Heart right ventricle (tissue), 16 donors: ENCODE data around the gene TM6SF1. TPM values are rescaled to one million over a fixed set of nuclear protein-coding genes. Genes with fewer than 3 reads are reported as not detected.

ENCODE experiments used
- ATAC-seq, 8 donors: fragments of 200-7000 bp; cut with Tn5 transposase; one replicate each; pipeline ENCODE4 v1.9.1; 2020; ENCODE audit warnings: mild to moderate bottlenecking in 8 of 8, moderate library complexity in 8 of 8, moderate number of reproducible peaks in 1 of 8
- DNase-seq, 2 donors: peaks; one replicate each; pipeline ENCODE4 v3.0.0-alpha.2; 2020
- H3K27ac ChIP-seq, 10 donors: fragments of 200-600 bp; sonication (generic) in 2 of 10; one replicate each; pipeline versions ENCODE4 v1.5.0 to v1.8.0; 2020 to 2022; ENCODE audit warnings: mild to moderate bottlenecking in 3 of 10
- H3K27me3 ChIP-seq, 7 donors: fragments of 200-600 bp; one replicate each; pipeline ENCODE4 v1.8.0; 2021 to 2022; ENCODE audit warnings: mild to moderate bottlenecking in 2 of 7
- H3K36me3 ChIP-seq, 9 donors: fragments of 200-600 bp; sonication (generic) in 1 of 9; one replicate each; pipeline versions ENCODE4 v1.5.0 to v1.8.0; 2020 to 2022; ENCODE audit warnings: mild to moderate bottlenecking in 2 of 9
- H3K4me1 ChIP-seq, 9 donors: fragments of 200-600 bp; sonication (generic) in 1 of 9; one replicate each; pipeline versions ENCODE4 v1.5.0 to v1.8.0; 2020 to 2022; ENCODE audit warnings: mild to moderate bottlenecking in 4 of 9
- H3K4me3 ChIP-seq, 10 donors: fragments of 200-600 bp; sonication (generic) in 2 of 10; one replicate each; pipeline versions ENCODE4 v1.5.0 to v1.8.0; 2020 to 2022; ENCODE audit warnings: mild to moderate bottlenecking in 7 of 10, moderate library complexity in 2 of 10
- H3K9me3 ChIP-seq, 11 donors: fragments of 200-600 bp in 10 of 11; sonication (generic) in 2 of 11; one replicate each; pipeline versions ENCODE4 v1.5.0 to v1.8.0; 2013 to 2022; ENCODE audit warnings: mild to moderate bottlenecking in 2 of 11, control low read depth in 1 of 11, moderate library complexity in 1 of 11
- CTCF ChIP-seq, 9 donors: fragments of 200-600 bp; sonication (generic) in 2 of 9; IDR thresholded peaks; one replicate each; pipeline versions ENCODE4 v1.5.0 to v1.8.0; 2021 to 2022; ENCODE audit warnings: antibody characterized with exemption in 9 of 9, mild to moderate bottlenecking in 5 of 9, moderate library complexity in 1 of 9
- WGBS, 2 donors: extraction: QIAGEN DNeasy Blood & Tissue Kit; methylation state at CpG; one replicate each; pipeline ENCODE4 v1.1.7; 2013; ENCODE audit warnings: inconsistent platforms in 1 of 2; 5-methylcytosine and 5-hydroxymethylcytosine counted together
- intact Hi-C, 10 donors: fragments of 100-400 bp; cut with DNase I; formaldehyde crosslinking; loops; one replicate each; pipeline versions ENCODE4 v1.11.1 to v1.14.2; 2022
- polyA plus RNA-seq, 2 donors: library from polyadenylated mRNA; stranded (reverse); fragments of 200-250 nt; gene quantifications; one replicate each; pipeline ENCODE4 v1.2.3, GENCODE V29; 2013
- total RNA-seq, 10 donors: library from RNA; stranded (reverse); fragmentation: NEBNext Ultra II Directional in 3 of 10; extraction: Animal tissue kit (Norgen Biotek cat#: 25700) in 3 of 10; gene quantifications; one replicate each; pipeline versions ENCODE4 v1.2.1 to v1.2.4, GENCODE V29; 2021 to 2023
- donor health status: Arrhythmogenic right ventricular cardiomyopathy.
- donor health status: ischemic (EF 13 %, LVEDD 7.1; RV severe dilation, severe dysfunction).
- donor health status: healthy with polysubstance abuse.
- donor health status: DM: no; HTN: yes; CAD: no.
- donor health status: DM: no; HTN: no; CAD: no.
- donor health status: ischemic (EF 25% LVEDD 6.9; RV normal size, moderate dysfunction).
- donor health status: ischemic (EF 25% LVEDD 5.7; RV mildly dilated, moderate dysfunction).
- donor health status: healthy.
- donor health status: DM: yes; HTN: yes; CAD: no.
- donor health status: Ischemic cardiomyopathy.
- donor health status: ischemic (EF 35%, LVEDD 5.7; RV mildly dilated, moderate dysfunction).
- donor health status: nonischemic (EF 11% LVEDD 7.7; RV severe dilation, severe dysfunction).
- donor health status: DM: yes; HTN: yes; CAD: no.
- donor health status: PGD.
- donor health status: ischemic (EF 29% LVEDD 5.4; RV normal size, mild dysfunction).
- donor health status: nonischemic (EF 23%, LVEDD 6.1; RV moderate dilation, normal function).

The TM6SF1 gene
- total and polyA plus RNA-seq, 12 donors: 2.6 to 8.8 (median 4.7) TPM

GRCh38 chr15:83062768-83063180 lies 44.7 kb upstream of the TM6SF1 start:
- TF ChIP-seq CTCF (IDR thresholded peaks at IDR 0.05): no peak
- H3K4me3 ChIP-seq: no peak overlapping the region
- DNase-seq: no peak
- WGBS, 2 donors: 47 to 52% methylated on average over 3 of the region's 3 CpGs
- H3K9me3 ChIP-seq: no peaks in the 10 kb centered on the region
- intact Hi-C loops: loop anchor here in 2 of 10 donors (10.0 kb wide), 2 partner anchors 48 to 142 kb away; partner anchors contain the start of genes C15orf40 (in 2 of the 2) and HDGFL3 (in 2 of the 2)
- H3K4me1 ChIP-seq: peaks cover 14 to 80% (median 61%) of the 10 kb centered on the region in 9 donors
- peaks cover 0 to 13% (median 0%) of the 10 kb centered on the region in 9 donors for H3K36me3 ChIP-seq
- no peak for ATAC-seq
- H3K27ac ChIP-seq: peak overlapping the region in 2 of 10 donors; percentile 9 to 10
- no peaks in the 10 kb centered on the region for H3K27me3 ChIP-seq

GRCh38 chr15:83063551-83063950 lies 43.9 kb upstream of the TM6SF1 start:
- TF ChIP-seq CTCF (IDR thresholded peaks at IDR 0.05): no peak
- 81 to 87% methylated on average over 4 of the region's 4 CpGs for WGBS, 2 donors
- H3K27me3 ChIP-seq: no peaks in the 10 kb centered on the region
- ATAC-seq (no peak), DNase-seq (no peak)
- H3K36me3 ChIP-seq: peaks cover 0 to 13% (median 0%) of the 10 kb centered on the region in 9 donors
- intact Hi-C loops: loop anchor here in 2 of 10 donors (10.0 kb wide), 2 partner anchors 49 to 141 kb away; partner anchors contain the start of genes C15orf40 (in 2 of the 2) and HDGFL3 (in 2 of the 2)
- no peaks in the 10 kb centered on the region for H3K9me3 ChIP-seq
- H3K27ac ChIP-seq: peak overlapping the region in 1 of 10 donors; percentile 13
- H3K4me3 ChIP-seq: peak overlapping the region in 2 of 10 donors; percentile 78 to 79
- H3K4me1 ChIP-seq: peaks cover 10 to 73% (median 56%) of the 10 kb centered on the region in 9 donors

GRCh38 chr15:83064859-83065258 lies 42.6 kb upstream of the TM6SF1 start:
- H3K4me1 ChIP-seq: peaks cover 5 to 66% (median 53%) of the 10 kb centered on the region in 9 donors
- 25 to 32% methylated on average over 4 of the region's 4 CpGs for WGBS, 2 donors
- intact Hi-C loops: loop anchor here in 6 of 10 donors (5.0 to 10.0 kb wide), 6 partner anchors 42 to 142 kb away; partner anchors contain the start of genes HDGFL3 (in 4 of the 6), C15orf40 (in 3 of the 6) and TM6SF1 (in 3 of the 6)
- H3K36me3 ChIP-seq: peaks cover 0 to 9% (median 0%) of the 10 kb centered on the region in 9 donors
- DNase-seq: no peak
- ATAC-seq: peak in 1 of 8 donors; percentile 29
- no peak for TF ChIP-seq CTCF (IDR thresholded peaks at IDR 0.05)
- H3K27me3 ChIP-seq: no peaks in the 10 kb centered on the region
- H3K4me3 ChIP-seq: peak overlapping the region in 9 of 10 donors; percentile 72 to 99 (median 87)
- H3K27ac ChIP-seq: peak overlapping the region in 4 of 10 donors; percentile 4 to 99 (median 96)
- H3K9me3 ChIP-seq: peaks cover 0 to 9% (median 0%) of the 10 kb centered on the region in 11 donors

GRCh38 chr15:83065431-83065830 lies 42.0 kb upstream of the TM6SF1 start:
- Histone ChIP-seq H3K4me1 (peaks cover 5 to 62% (median 53%) of the 10 kb centered on the region in 9 donors), H3K27ac (peak overlapping the region in 7 of 10 donors; percentile 94 to 100 (median 96)), H3K36me3 (peaks cover 0 to 8% (median 0%) of the 10 kb centered on the region in 9 donors), H3K27me3 (no peaks in the 10 kb centered on the region), H3K4me3 (peak overlapping the region; percentile 72 to 99 (median 90)), H3K9me3 (peaks cover 0 to 9% (median 0%) of the 10 kb centered on the region in 11 donors)
- WGBS, 2 donors: 21 to 26% methylated on average over 3 of the region's 3 CpGs
- ATAC-seq (no peak), DNase-seq (no peak)
- intact Hi-C loops: loop anchor here in 6 of 10 donors (5.0 to 10.0 kb wide), 6 partner anchors 42 to 142 kb away; partner anchors contain the start of genes HDGFL3 (in 4 of the 6), C15orf40 (in 3 of the 6) and TM6SF1 (in 3 of the 6)
- TF ChIP-seq CTCF (IDR thresholded peaks at IDR 0.05): no peak
